HCEC 1CT (cell line): ENCODE results near the gene GDF10.

ENCODE experiments used
- DNase-seq: peaks from one replicate; pipeline ENCODE4 v3.0.0-alpha.2; 2017

Gene GDF10

GRCh38 chr10:47276071-47276470 is 23.9 kb upstream of the GDF10 start:
- no peak for DNase-seq

GRCh38 chr10:47276576-47277351 is 23.2 kb upstream of the GDF10 start:
- no peak for DNase-seq

DNA sequence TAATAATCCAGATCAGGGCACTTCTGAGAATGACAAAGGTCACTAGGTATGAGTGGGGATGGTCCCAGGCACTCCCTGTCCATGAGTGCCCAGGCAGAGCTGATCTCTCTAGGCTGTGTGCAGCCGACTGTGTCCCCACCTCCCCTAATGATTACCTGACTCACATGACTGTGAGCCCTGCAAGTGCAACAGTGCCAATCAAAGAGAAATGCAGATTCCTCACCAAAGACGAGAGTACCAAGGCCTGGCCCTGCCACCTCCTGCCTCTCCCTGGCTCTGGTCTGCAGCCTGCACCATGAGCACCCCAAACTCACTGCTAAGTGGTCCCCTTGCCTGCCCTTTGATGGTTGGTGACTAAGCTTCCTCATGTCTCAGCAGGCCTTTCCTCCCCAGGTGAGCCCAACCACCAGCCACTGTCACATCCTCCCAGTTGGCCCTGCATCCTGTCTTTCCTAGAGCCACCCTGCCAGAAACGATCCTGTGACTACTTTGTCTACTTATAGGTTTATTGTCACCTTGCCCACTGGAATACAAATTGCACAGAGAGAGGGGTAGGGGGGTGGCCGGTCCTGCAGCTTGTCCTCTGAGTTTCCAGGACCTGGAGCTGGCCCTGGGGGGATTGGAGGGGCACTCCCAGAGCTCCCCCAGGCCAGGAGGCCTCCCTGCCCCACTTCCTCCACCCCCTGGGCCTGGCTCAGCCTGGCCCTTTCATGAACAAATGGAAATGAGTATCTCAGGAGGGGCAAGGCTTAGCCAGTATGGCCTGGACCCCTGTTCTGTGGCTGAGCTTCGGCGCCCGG is 22.4 kb upstream of the GDF10 start:
- DNase-seq = no peak

DNA sequence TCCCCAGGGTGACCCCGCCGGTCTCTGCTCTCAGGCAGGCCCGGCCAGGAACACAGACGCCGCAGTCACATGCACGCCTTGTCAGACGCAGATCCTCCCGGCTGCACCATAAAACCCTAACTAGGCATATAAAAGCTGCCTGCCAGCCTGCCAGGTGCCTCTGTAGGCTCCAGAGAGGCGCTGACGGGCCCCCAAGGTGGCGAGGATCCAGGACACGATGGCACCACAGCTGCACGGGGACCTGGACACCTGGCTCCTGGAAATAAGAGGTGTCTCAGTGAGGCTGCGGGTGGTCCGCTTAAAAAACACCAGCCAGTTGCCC is 21.9 kb upstream of the GDF10 start:
- no peak for DNase-seq

- no peak for DNase-seq
Measured at GRCh38 chr10:47278720-47279119, 21.3 kb upstream of the GDF10 start.

GRCh38 chr10:47279276-47279675 is 20.7 kb upstream of the GDF10 start:
- no peak for DNase-seq

- DNase-seq = no peak
Measured at GRCh38 chr10:47282005-47282656, 17.9 kb upstream of the GDF10 start.

DNA sequence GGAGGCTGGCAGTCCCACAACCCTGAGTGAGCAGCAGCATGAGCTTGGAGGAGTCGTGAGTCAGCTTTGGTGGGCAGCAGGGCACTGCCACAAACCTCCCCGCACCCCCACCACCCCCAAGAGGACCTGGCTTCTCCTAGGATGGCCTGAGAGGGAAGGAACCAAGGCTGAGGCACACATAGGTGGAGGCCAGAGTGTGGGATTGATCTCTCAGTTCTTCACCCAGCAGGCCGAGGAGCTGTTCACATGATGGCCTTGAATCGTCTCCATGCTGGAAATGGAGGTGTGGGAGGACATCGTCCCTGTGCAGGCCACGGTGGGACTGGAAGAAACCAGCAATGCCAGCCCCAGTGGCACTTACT is 17.4 kb upstream of the GDF10 start:
- DNase-seq = no peak

GRCh38 chr10:47283101-47283630 is 16.8 kb upstream of the GDF10 start:
- no peak for DNase-seq

DNA sequence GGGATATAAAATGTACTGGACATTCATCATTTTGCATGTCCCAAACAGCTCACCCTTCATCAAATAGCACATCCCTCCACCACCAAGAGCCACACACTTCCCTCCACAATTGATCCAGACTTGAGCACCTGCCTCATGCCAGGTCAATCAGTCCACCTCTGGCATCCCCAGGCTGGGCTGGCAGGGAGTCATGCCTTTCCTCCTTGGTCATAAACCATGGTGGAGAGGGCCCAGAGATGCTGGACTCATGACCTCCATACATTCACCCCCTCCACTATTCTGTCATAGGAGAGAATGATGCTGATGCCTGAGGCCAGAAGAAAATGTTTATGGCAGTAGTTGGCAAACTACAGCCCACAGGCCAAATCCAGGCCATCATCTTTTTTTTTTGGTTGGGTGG is 16.1 kb upstream of the GDF10 start:
- no peak for DNase-seq

GRCh38 chr10:47285381-47286115 is 14.4 kb upstream of the GDF10 start:
- DNase-seq = no peak

DNA sequence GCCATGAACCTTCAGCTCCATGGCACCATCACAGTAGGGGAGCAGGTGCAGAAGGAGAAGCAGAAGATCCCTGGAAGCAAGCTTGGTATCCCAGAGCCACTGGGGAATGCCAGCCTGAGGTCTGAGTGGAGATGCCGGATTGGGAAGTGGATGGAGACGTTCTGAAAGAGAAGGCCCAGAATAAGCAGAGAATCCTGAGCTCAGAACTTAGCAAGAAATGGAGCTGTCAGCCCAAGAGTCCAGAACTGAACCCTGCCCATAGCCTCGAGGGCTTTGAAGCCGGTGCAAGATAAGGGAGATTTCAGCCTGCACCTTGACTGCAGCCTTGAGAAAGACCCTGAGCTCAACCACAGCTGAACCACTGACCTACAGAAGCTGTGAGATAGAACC is 13.9 kb upstream of the GDF10 start:
- DNase-seq = no peak

DNA sequence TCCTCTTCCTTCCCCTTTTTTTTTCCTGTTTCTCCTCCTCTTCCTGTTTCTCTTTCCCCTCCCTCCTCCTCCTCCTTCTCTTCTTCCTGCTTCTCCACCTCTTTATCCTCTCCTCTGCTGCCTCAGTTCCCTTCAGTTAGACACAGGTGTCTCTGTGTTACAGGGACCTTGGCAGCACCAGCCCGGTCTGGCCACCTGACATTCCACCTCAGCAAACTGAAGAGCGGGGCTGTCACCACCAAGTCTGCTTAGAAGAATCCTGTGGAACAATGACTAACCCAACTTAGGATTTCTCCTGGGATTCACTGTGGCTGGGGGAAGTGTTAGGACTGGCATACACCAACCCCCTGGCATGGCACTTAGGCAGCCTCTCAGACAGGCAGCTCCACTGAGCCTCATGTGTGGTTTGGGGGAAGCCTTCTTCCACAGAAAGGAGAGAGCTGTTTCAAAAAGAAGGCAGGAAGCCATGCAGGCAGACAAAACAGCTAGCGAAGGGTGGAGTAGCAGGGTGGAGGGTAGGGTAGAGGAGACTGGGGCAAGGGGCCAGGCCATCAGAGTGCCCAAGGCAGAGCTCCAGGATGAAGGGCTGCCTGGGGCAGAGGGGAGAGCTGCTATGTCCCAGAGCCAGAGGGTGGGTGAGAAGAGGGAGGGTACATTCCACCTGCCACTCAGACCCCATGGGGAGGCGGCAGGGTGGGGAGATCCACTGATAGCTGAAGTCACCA is 13.2 kb upstream of the GDF10 start:
- no peak for DNase-seq

GRCh38 chr10:47287365-47287802 is 12.6 kb upstream of the GDF10 start:
- DNase-seq = no peak

DNA sequence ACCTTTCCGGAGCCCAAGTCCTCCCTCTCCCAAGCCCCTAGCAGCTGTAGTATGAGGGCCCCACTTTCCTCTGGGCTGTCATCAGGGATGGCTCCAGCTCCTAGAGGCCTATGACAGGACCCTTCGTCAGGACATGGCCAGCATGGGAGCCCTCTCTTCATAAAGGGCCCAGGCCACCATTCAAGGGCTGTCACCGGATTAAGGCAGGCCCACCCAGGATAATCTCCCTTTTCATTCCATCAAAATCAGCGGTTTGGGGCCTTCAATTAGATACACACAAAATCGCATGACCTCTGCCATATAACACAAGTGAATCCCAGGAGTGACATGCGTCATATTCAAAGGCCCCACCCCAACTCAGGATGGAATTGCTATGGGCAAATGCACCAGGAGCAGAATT is 12.2 kb upstream of the GDF10 start:
- no peak for DNase-seq

DNA sequence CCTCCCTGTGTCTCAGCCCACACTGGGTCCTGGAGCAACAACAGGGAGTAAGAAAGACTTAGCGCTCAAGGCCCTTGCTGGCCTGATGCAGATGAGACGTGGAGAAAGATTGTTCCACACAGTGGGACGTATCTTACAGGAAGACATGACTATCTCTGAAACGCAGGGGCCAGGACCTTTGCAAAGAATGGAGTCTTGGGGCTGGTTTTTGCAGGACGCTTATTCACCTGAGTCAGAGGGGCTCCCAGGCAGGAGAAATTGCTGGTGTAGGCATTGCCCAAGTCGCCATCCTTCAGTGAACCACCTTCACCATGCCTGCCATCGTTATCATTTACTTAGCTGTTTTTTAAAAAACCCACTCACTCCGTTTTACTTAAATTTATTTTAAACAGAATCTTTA is 11.8 kb upstream of the GDF10 start:
- no peak for DNase-seq

DNA sequence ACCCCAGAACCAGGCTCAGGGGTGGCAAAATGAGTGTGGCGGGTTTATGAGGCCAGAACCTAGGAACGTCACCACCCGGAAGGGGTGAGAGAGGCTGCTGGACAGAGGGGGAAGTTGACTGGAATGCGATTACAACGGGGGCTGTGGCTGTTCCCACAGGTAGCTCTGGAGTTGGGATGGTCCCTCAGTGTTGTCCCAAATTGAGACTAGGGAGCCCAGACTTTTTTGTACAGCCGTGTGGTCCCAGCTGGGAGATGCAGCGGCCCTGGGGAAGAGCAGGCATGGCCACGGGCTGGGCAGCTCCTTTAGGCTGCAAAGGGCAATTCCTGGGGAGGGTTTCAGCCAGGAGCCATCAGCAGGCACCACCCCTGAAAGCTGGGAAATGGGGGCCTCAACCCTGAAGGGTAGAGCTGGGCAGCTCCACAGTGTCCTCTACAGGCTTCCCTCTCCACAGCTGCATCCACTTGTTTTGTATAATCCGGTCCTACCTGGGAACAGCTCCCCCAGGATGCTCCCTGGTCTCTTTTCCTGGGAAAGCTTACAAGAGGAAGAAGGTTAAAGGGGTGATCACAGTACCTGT is 11.0 kb upstream of the GDF10 start:
- no peak for DNase-seq

GRCh38 chr10:47289921-47290320 is 10.1 kb upstream of the GDF10 start:
- no peak for DNase-seq

GRCh38 chr10:47290338-47290737 is 9.7 kb upstream of the GDF10 start:
- no peak for DNase-seq

DNA sequence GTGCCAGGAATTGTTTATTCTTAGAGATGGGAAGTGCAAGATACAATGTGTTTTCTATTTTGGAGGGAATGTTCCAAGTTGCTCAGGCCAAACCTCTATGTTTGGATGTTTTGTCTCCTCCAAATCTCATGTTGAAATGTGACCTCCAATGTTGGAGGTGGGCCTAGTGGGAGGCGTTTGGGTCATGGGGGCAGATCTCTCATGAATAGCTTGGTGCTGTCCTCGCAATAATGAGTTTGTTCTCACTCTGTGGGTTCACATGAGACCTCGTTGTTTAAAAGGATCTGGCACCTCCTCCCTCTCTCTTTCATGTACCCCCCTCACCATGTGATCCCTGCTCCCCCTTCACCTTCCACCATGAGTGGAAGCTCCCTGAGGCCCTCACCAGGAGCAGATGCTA is 8.3 kb upstream of the GDF10 start:
- DNase-seq = no peak

DNA sequence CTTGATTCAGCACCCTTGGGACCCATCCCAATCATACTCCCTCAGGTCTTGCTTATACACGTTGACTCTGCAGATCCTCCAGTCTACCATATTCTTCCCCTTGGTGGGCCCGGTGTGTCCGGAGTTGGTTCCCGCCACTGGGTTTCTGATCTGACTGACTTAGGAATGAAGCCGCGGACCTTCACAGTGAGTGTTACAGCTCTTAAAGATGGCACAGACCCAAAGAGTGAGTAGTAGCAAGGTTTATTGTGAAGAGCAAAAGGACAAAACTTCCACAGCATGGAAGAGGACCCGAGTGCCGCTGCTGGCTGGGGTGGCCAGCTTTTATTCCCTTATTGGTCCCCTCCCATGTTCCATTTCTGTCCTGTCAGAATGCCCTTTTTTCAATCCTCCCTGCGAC is 5.9 kb upstream of the GDF10 start:
- DNase-seq = no peak

DNA sequence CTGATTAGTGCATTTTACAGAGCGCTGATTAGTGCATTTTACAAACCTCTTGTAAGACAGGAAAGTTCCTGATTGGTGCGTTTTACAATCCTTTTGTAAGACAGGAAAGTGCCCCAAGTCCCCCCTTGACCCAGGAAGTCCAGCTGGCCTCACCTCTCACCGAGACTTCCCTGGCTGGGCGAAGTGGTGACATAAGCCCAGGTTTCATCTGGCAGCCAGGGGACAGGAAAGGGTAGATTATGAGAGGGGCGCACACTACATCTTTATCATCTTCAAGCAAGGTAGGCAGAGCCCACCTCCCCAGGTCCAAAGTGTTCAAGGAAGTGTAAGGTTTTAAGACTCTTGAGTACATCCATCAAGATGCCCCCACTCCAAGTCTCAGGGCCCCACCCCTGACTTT is 5.5 kb upstream of the GDF10 start:
- no peak for DNase-seq
